DOHH2 (cell line): ENCODE data around the gene FAF2.

Source experiments
- H3F3A ChIP-seq: fragments of 200-600 bp; sonication (generic), shearing (Covaris generic); 2 replicates; pipeline ENCODE4 v1.6.0; 2016; ENCODE audit warnings: antibody characterized with exemption, mild to moderate bottlenecking; ENCODE audit not compliant: control insufficient read depth, insufficient read depth
- H3K27ac ChIP-seq: fragments of 200-600 bp; sonication (generic); 2 replicates; pipeline ENCODE4 v1.5.1; 2014; ENCODE audit warnings: low read depth, mild to moderate bottlenecking, low read length, moderate library complexity
- H3K27me3 ChIP-seq: fragments of 200-600 bp; sonication (generic); 2 replicates; pipeline ENCODE4 v1.6.1; 2014; ENCODE audit warnings: mild to moderate bottlenecking, low read length, mixed read lengths; ENCODE audit not compliant: control insufficient read depth
- H3K36me3 ChIP-seq: fragments of 200-600 bp; sonication (generic); 2 replicates; pipeline ENCODE4 v1.6.1; 2014; ENCODE audit warnings: mild to moderate bottlenecking, low read length, moderate library complexity, mixed read lengths; ENCODE audit not compliant: control insufficient read depth
- H3K4me1 ChIP-seq: fragments of 200-600 bp; sonication (generic); 2 replicates; pipeline ENCODE4 v1.6.1; 2014; ENCODE audit warnings: mild to moderate bottlenecking, low read length, mixed read lengths; ENCODE audit not compliant: control insufficient read depth
- H3K4me2 ChIP-seq: fragments of 200-600 bp; sonication (generic); 2 replicates; pipeline ENCODE4 v1.6.0; 2014; ENCODE audit warnings: mild to moderate bottlenecking, low read length, moderate library complexity
- H3K4me3 ChIP-seq: fragments of 200-600 bp; sonication (generic); 2 replicates; pipeline ENCODE4 v1.5.1; 2014; ENCODE audit warnings: mild to moderate bottlenecking, low read length, mixed read lengths
- H3K79me2 ChIP-seq: fragments of 200-600 bp; sonication (generic); 2 replicates; pipeline ENCODE4 v1.6.1; 2014; ENCODE audit warnings: mild to moderate bottlenecking, low read length, mixed read lengths; ENCODE audit not compliant: control insufficient read depth
- H3K9me2 ChIP-seq: fragments of 200-600 bp; sonication (generic); replicated peaks from 2 replicates; pipeline ENCODE4 v1.6.1; 2014; ENCODE audit warnings: mild to moderate bottlenecking, low read length, mixed read lengths; ENCODE audit not compliant: control insufficient read depth
- H3K9me3 ChIP-seq: fragments of 200-600 bp; sonication (generic); 2 replicates; pipeline ENCODE4 v1.6.1; 2014; ENCODE audit warnings: antibody characterized with exemption, low read length, mixed read lengths; ENCODE audit not compliant: control insufficient read depth, insufficient read depth
- H4K20me1 ChIP-seq: fragments of 200-600 bp; sonication (generic); 2 replicates; pipeline ENCODE4 v1.6.0; 2014; ENCODE audit warnings: low read depth, mild to moderate bottlenecking, antibody characterized with exemption, low read length, moderate library complexity; ENCODE audit not compliant: control insufficient read depth, insufficient read depth
- EZH2phosphoT487 ChIP-seq: fragments of 200-600 bp; sonication (generic); IDR thresholded peaks from 2 replicates; pipeline ENCODE4 v1.6.1; 2017; ENCODE audit warnings: borderline replicate concordance, mild to moderate bottlenecking, antibody characterized with exemption, low read length, moderate library complexity, mixed read lengths
- TF ChIP-seq, protein P1 (sequence below): fragments of 200-600 bp; sonication (generic); IDR thresholded peaks from one replicate; pipeline ENCODE4 v1.5.1; 2014; ENCODE audit warnings: antibody characterized with exemption, mild to moderate bottlenecking, low read depth, low read length; ENCODE audit not compliant: poor library complexity, severe bottlenecking

The FAF2 gene

GRCh38 chr5:176536132-176536901, 88.1 kb downstream of the FAF2 start:
- H3K36me3 ChIP-seq: peaks cover 49% of the 10 kb centered on the region
- H3K4me1 ChIP-seq: peaks cover 62% of the 10 kb centered on the region
- peaks cover 21% of the 10 kb centered on the region for H3F3A ChIP-seq
- H3K4me3 ChIP-seq: peak overlapping the region; percentile 83
- H3K27ac ChIP-seq: peak overlapping the region; percentile 88
- peak overlapping the region; percentile 87 for H3K4me2 ChIP-seq
- H3K27me3 ChIP-seq: no peaks in the 10 kb centered on the region
- H3K9me3 ChIP-seq: no peaks in the 10 kb centered on the region
- no peaks in the 10 kb centered on the region for H3K9me2 ChIP-seq
- peaks cover 51% of the 10 kb centered on the region for H3K79me2 ChIP-seq
- TF ChIP-seq, protein P1, sequence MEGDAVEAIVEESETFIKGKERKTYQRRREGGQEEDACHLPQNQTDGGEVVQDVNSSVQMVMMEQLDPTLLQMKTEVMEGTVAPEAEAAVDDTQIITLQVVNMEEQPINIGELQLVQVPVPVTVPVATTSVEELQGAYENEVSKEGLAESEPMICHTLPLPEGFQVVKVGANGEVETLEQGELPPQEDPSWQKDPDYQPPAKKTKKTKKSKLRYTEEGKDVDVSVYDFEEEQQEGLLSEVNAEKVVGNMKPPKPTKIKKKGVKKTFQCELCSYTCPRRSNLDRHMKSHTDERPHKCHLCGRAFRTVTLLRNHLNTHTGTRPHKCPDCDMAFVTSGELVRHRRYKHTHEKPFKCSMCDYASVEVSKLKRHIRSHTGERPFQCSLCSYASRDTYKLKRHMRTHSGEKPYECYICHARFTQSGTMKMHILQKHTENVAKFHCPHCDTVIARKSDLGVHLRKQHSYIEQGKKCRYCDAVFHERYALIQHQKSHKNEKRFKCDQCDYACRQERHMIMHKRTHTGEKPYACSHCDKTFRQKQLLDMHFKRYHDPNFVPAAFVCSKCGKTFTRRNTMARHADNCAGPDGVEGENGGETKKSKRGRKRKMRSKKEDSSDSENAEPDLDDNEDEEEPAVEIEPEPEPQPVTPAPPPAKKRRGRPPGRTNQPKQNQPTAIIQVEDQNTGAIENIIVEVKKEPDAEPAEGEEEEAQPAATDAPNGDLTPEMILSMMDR: no peak
- no peak for TF ChIP-seq EZH2phosphoT487
- H4K20me1 ChIP-seq: peaks cover 10% of the 10 kb centered on the region; the same call in 1 of the 2 replicates

- H3K27me3 ChIP-seq: no peaks in the 10 kb centered on the region
- H3K4me1 ChIP-seq: peaks cover 62% of the 10 kb centered on the region
- no peaks in the 10 kb centered on the region for H3K9me3 ChIP-seq
- TF ChIP-seq, protein P1: no peak
- TF ChIP-seq EZH2phosphoT487: no peak
- H3K36me3 ChIP-seq: peaks cover 41% of the 10 kb centered on the region
- H3K4me3 ChIP-seq: peak within 1 kb of the TSS; percentile 83
- peaks cover 10% of the 10 kb centered on the region; the same call in 1 of the 2 replicates for H4K20me1 ChIP-seq
- H3F3A ChIP-seq: peaks cover 21% of the 10 kb centered on the region
- H3K4me2 ChIP-seq: peak within 1 kb of the TSS; percentile 87
- peaks cover 45% of the 10 kb centered on the region for H3K79me2 ChIP-seq
- H3K27ac ChIP-seq: peak within 1 kb of the TSS; percentile 88
- H3K9me2 ChIP-seq: no peaks in the 10 kb centered on the region
Measured at GRCh38 chr5:176536902-176537553, 88.8 kb downstream of the FAF2 start, which contains the start of gene RNF44. TSS of gene RNF44 (minus strand) at chr5:176537402. CDS start at chr5:176532472, 4,930 bp downstream.

DNA sequence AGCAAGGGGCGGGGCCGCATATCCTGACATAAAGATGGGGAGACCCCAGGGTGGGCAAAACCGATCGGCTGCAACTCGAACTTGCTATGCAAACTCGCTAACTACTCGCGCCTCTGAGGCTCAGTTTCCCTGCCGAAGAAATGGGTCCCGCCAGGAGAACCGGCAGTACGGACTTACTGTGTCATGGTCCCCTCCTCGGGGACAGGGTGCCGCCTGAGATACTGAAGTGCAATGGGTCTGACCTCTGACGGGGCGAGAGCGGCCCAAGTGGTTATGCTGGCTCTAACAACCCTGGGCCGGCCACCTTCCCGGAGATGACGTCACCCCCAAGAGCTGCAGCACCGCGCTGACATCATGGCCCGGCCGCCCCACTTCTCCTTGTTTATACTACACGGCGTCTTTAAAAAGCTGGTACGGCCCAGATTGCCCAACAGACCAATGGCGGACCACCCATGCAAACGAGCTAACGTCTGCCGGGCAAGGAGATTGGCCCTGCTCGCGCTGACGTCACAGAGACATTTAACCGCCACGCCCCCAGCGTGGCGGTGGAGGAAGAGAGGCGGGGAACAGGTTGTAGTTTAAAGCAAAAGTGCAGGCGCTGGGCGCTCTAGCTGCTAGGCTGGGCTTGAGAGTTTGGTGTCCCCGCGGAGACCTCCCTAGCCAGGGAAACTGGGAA, 89.5 kb downstream of the FAF2 start:
- no peaks in the 10 kb centered on the region for H3K9me2 ChIP-seq
- peak overlapping the region; percentile 88 for H3K27ac ChIP-seq
- peaks cover 21% of the 10 kb centered on the region for H3F3A ChIP-seq
- H3K4me2 ChIP-seq: peak overlapping the region; percentile 87
- peaks cover 10% of the 10 kb centered on the region; the same call in 1 of the 2 replicates for H4K20me1 ChIP-seq
- H3K4me1 ChIP-seq: peaks cover 62% of the 10 kb centered on the region
- H3K4me3 ChIP-seq: peak overlapping the region; percentile 83
- H3K79me2 ChIP-seq: peaks cover 41% of the 10 kb centered on the region
- no peaks in the 10 kb centered on the region for H3K27me3 ChIP-seq
- no peak for TF ChIP-seq EZH2phosphoT487
- TF ChIP-seq, protein P1: no peak
- no peaks in the 10 kb centered on the region for H3K9me3 ChIP-seq
- H3K36me3 ChIP-seq: peaks cover 37% of the 10 kb centered on the region
